H1 (cell line): ENCODE data around the gene DHCR7.

Experiments
- ATF3 ChIP-seq: IDR thresholded peaks from 2 replicates; pipeline ENCODE4 v1.6.1; 2011; ENCODE audit warnings: low read depth, mild to moderate bottlenecking, low read length; ENCODE audit not compliant: insufficient read depth
- CBX5 ChIP-seq: fragments of 300-800, 300-1000 bp; sonication (generic); IDR thresholded peaks from 2 replicates; pipeline ENCODE4 v1.7.1; 2016; ENCODE audit warnings: antibody characterized with exemption, low read length, low read depth
- CHD7 ChIP-seq: fragments of 300-600 bp; sonication (generic); IDR thresholded peaks from 2 replicates; pipeline ENCODE4 v1.7.1; 2012; ENCODE audit warnings: low read length, moderate library complexity, mild to moderate bottlenecking, inconsistent platforms; ENCODE audit not compliant: insufficient replicate concordance
- CTCF ChIP-seq, 3 experiments: IDR thresholded peaks; 1 replicate in 2 of 3; 2 replicates in 1 of 3; pipeline versions ENCODE4 v1.5.1 to v1.6.1; 2011; ENCODE audit warnings: low read length in 3 of 3, mild to moderate bottlenecking in 3 of 3, inconsistent platforms in 2 of 3, low read depth in 1 of 3, moderate library complexity in 1 of 3; ENCODE audit not compliant: insufficient read depth in 1 of 3; ENCODE audit errors: control extremely low read depth in 1 of 3
- EGR1 ChIP-seq: IDR thresholded peaks from 2 replicates; pipeline ENCODE4 v1.6.1; 2011; ENCODE audit warnings: low read depth, low read length, borderline replicate concordance
- EZH2 ChIP-seq: fragments of 200-600 bp; sonication (generic); IDR thresholded peaks from 2 replicates; pipeline ENCODE4 v1.7.1; 2012; ENCODE audit warnings: low read depth, mild to moderate bottlenecking, moderate library complexity, low read length, inconsistent platforms; ENCODE audit not compliant: severe bottlenecking
- HDAC2 ChIP-seq, 2 experiments: fragments of 300-600 bp in 1 of 2; sonication (generic) in 1 of 2; IDR thresholded peaks; 2 replicates each; pipeline ENCODE4 v1.6.1; 2011 to 2012; ENCODE audit warnings: low read depth in 2 of 2, low read length in 2 of 2, mild to moderate bottlenecking in 2 of 2, moderate library complexity in 2 of 2, borderline replicate concordance in 1 of 2, inconsistent platforms in 1 of 2
- KDM5A ChIP-seq: fragments of 200-600 bp; IDR thresholded peaks from 2 replicates; pipeline ENCODE4 v1.7.1; 2012; ENCODE audit warnings: mild to moderate bottlenecking, low read length, inconsistent platforms, mixed read lengths
- NANOG ChIP-seq: IDR thresholded peaks from 2 replicates; pipeline ENCODE4 v1.6.1; 2011; ENCODE audit warnings: low read length, low read depth, mild to moderate bottlenecking, inconsistent platforms; ENCODE audit not compliant: insufficient read depth, poor library complexity, severe bottlenecking
- NRF1 ChIP-seq: IDR thresholded peaks from 2 replicates; pipeline ENCODE4 v1.6.1; 2011; ENCODE audit warnings: mild to moderate bottlenecking, low read depth, low read length, improper control_type of control experiment
- RAD21 ChIP-seq, 2 experiments: IDR thresholded peaks in 1 of 2; conservative IDR thresholded peaks in 1 of 2; 2 replicates each; pipeline ENCODE4 v1.6.1; 2011; ENCODE audit warnings: low read depth in 2 of 2, low read length in 2 of 2, improper control_type of control experiment in 1 of 2, inconsistent platforms in 1 of 2, mild to moderate bottlenecking in 1 of 2, moderate library complexity in 1 of 2
- TAF7 ChIP-seq: optimal IDR thresholded peaks from 2 replicates; pipeline ENCODE3; 2011; ENCODE audit warnings: low read depth, mild to moderate bottlenecking, inconsistent platforms, low read length, moderate library complexity, borderline replicate concordance
- YY1 ChIP-seq: IDR thresholded peaks from 2 replicates; pipeline ENCODE4 v1.6.1; 2011; ENCODE audit warnings: low read depth, mild to moderate bottlenecking, low read length

- TF ChIP-seq CTCF (IDR thresholded peaks at IDR 0.05; ENCODE audit: control extremely low read depth in 1 of 3, insufficient read depth in 1 of 3, low read depth in 1 of 3, low read length in 3 of 3) (no peak), NRF1 (no peak), TAF7 (no peak), CHD7 (no peak), YY1 (no peak), EZH2 (no peak), CBX5 (no peak), ATF3 (no peak), EGR1 (no peak), RAD21 (IDR thresholded peaks at IDR 0.05 in 1 of 2, conservative IDR thresholded peaks at IDR 0.05 in 1 of 2; ENCODE audit: low read depth in 2 of 2, low read length in 2 of 2) (no peak), KDM5A (no peak), NANOG (no peak), HDAC2 (IDR thresholded peaks at IDR 0.05; ENCODE audit: borderline replicate concordance in 1 of 2, low read depth in 2 of 2, low read length in 2 of 2) (no peak)
These were observed 14.5 kb upstream of the DHCR7 start for GRCh38 chr11:71462726-71463125.
